ENCODE measurements around the gene SUGP2.

DNA sequence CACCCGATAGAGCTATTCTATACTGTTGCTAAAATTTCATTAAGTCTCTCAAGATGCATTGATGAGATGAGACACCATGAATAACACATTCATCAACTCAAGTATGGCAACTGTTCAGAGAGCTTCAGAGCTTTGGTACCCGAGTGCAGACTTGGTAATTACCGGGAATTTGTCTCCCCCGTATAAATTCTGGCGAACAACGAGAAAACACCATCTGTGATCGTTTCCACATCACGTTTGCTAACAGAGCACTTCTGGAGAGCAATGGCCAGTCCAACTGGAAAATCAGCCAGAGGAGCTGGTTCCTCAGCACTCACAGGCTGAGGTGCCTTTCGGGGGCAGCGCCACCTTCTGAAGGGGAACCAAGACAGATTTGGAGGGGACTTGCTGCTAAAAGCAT, 40.2 kb downstream of the SUGP2 start:
- TF ChIP-seq CTCF (IDR thresholded peaks at IDR 0.05), result no peak
- TF ChIP-seq POLR2A (IDR thresholded peaks at IDR 0.05), result no peak
